Stimulated activated naive CD8-positive, alpha-beta T cell treated with anti-CD3 and anti-CD28 coated beads, Interleukin-15, Interleukin-2, amounts not matched to agents 100 ng/mL and 50 ng/mL, for 24 hours (primary cell): Measurements from ENCODE around the gene ZNF57.
"Not testable (repeated sequence)": the region's sequence is repeated elsewhere in the genome, so short reads cannot be mapped to it uniquely, and the experiment has no call there.

Experiments used
- H3K27ac Mint-ChIP-seq: one replicate; pipeline ENCODE4 v1.8.0; 2021; ENCODE audit warnings: mild to moderate bottlenecking, mixed read lengths
- H3K27me3 Mint-ChIP-seq: one replicate; pipeline ENCODE4 v1.8.0; 2021; ENCODE audit warnings: mixed read lengths
- H3K36me3 Mint-ChIP-seq: one replicate; pipeline ENCODE4 v1.8.0; 2021; ENCODE audit warnings: low read depth, mixed read lengths
- H3K4me1 Mint-ChIP-seq: one replicate; pipeline ENCODE4 v1.8.0; 2021; ENCODE audit warnings: low read depth, mixed read lengths
- H3K4me3 Mint-ChIP-seq: one replicate; pipeline ENCODE4 v1.8.0; 2021; ENCODE audit warnings: mild to moderate bottlenecking, mixed read lengths
- H3K9me3 Mint-ChIP-seq: one replicate; pipeline ENCODE4 v1.8.0; 2021; ENCODE audit warnings: mixed read lengths

ZNF57 gene

GRCh38 chr19:2900296-2901252, at the start of gene ZNF57:
TSS of gene ZNF57 (plus strand) at chr19:2900928. CDS start at chr19:2901046, 118 bp downstream.
- Mint-ChIP-seq H3K36me3 (peaks cover 4% of the 10 kb centered on the region), H3K9me3 (peaks cover 10% of the 10 kb centered on the region), H3K27ac (peak within 1 kb of the TSS; percentile 88), H3K27me3 (no peaks in the 10 kb centered on the region), H3K4me1 (peaks cover 18% of the 10 kb centered on the region), H3K4me3 (peak within 1 kb of the TSS; percentile 96)

GRCh38 chr19:2852598-2852997, 48.1 kb upstream of the ZNF57 start:
- peaks cover 55% of the 10 kb centered on the region for H3K9me3 Mint-ChIP-seq
- H3K36me3 Mint-ChIP-seq, result peaks cover 62% of the 10 kb centered on the region
- H3K27me3 Mint-ChIP-seq, result no peaks in the 10 kb centered on the region
- no peak overlapping the region for H3K27ac Mint-ChIP-seq
- H3K4me3 Mint-ChIP-seq, result no peak overlapping the region
- H3K4me1 Mint-ChIP-seq, result peaks cover 26% of the 10 kb centered on the region

- peaks cover 26% of the 10 kb centered on the region for H3K4me1 Mint-ChIP-seq
- H3K9me3 Mint-ChIP-seq, result peaks cover 55% of the 10 kb centered on the region
- H3K4me3 Mint-ChIP-seq, result no peak overlapping the region
- no peak overlapping the region for H3K27ac Mint-ChIP-seq
- no peaks in the 10 kb centered on the region for H3K27me3 Mint-ChIP-seq
- H3K36me3 Mint-ChIP-seq, result peaks cover 62% of the 10 kb centered on the region
Measured at GRCh38 chr19:2853015-2853606, 47.6 kb upstream of the ZNF57 start.

GRCh38 chr19:2854849-2855248, 45.9 kb upstream of the ZNF57 start:
- Mint-ChIP-seq H3K9me3 (peaks cover 56% of the 10 kb centered on the region), H3K27me3 (no peaks in the 10 kb centered on the region), H3K4me1 (peaks cover 23% of the 10 kb centered on the region), H3K36me3 (peaks cover 60% of the 10 kb centered on the region), H3K27ac (no peak overlapping the region), H3K4me3 (no peak overlapping the region)

- H3K4me3 Mint-ChIP-seq, result no peak overlapping the region
- H3K27me3 Mint-ChIP-seq, result no peaks in the 10 kb centered on the region
- H3K27ac Mint-ChIP-seq, result no peak overlapping the region
- peaks cover 13% of the 10 kb centered on the region for H3K4me1 Mint-ChIP-seq
- peaks cover 42% of the 10 kb centered on the region for H3K36me3 Mint-ChIP-seq
- peaks cover 43% of the 10 kb centered on the region for H3K9me3 Mint-ChIP-seq
Measured at GRCh38 chr19:2856457-2857050, 44.2 kb upstream of the ZNF57 start.

- H3K27ac Mint-ChIP-seq, result no peak overlapping the region
- peaks cover 19% of the 10 kb centered on the region for H3K36me3 Mint-ChIP-seq
- H3K4me1 Mint-ChIP-seq, result peaks cover 13% of the 10 kb centered on the region
- no peak overlapping the region for H3K4me3 Mint-ChIP-seq
- peaks cover 23% of the 10 kb centered on the region for H3K9me3 Mint-ChIP-seq
- H3K27me3 Mint-ChIP-seq, result no peaks in the 10 kb centered on the region
Measured at GRCh38 chr19:2858864-2859263, 41.9 kb upstream of the ZNF57 start.

GRCh38 chr19:2863816-2864215, 36.9 kb upstream of the ZNF57 start:
- Mint-ChIP-seq H3K4me1 (no peaks in the 10 kb centered on the region), H3K27ac (no peak overlapping the region), H3K9me3 (no peaks in the 10 kb centered on the region), H3K27me3 (peaks cover 6% of the 10 kb centered on the region), H3K4me3 (no peak overlapping the region), H3K36me3 (no peaks in the 10 kb centered on the region)

- Mint-ChIP-seq H3K4me3 (no peak overlapping the region), H3K4me1 (no peaks in the 10 kb centered on the region), H3K27me3 (peaks cover 6% of the 10 kb centered on the region), H3K36me3 (no peaks in the 10 kb centered on the region), H3K9me3 (no peaks in the 10 kb centered on the region), H3K27ac (no peak overlapping the region)
Measured at GRCh38 chr19:2865334-2866100, 35.2 kb upstream of the ZNF57 start.

- no peak overlapping the region for H3K27ac Mint-ChIP-seq
- H3K36me3 Mint-ChIP-seq, result no peaks in the 10 kb centered on the region
- no peak overlapping the region for H3K4me3 Mint-ChIP-seq
- H3K9me3 Mint-ChIP-seq, result no peaks in the 10 kb centered on the region
- H3K27me3 Mint-ChIP-seq, result peaks cover 6% of the 10 kb centered on the region
- no peaks in the 10 kb centered on the region for H3K4me1 Mint-ChIP-seq
Measured at GRCh38 chr19:2866495-2867024, 34.2 kb upstream of the ZNF57 start.

GRCh38 chr19:2867025-2867991, 33.4 kb upstream of the ZNF57 start, which contains the start of gene ZNF556:
TSS of gene ZNF556 (plus strand) at chr19:2867335. CDS start at chr19:2867422, 87 bp downstream.
- Mint-ChIP-seq H3K27me3 (peaks cover 6% of the 10 kb centered on the region), H3K36me3 (no peaks in the 10 kb centered on the region), H3K4me3 (no peak within 1 kb of the TSS), H3K27ac (no peak within 1 kb of the TSS), H3K4me1 (no peaks in the 10 kb centered on the region), H3K9me3 (no peaks in the 10 kb centered on the region)

- Mint-ChIP-seq H3K27ac (no peak overlapping the region), H3K36me3 (no peaks in the 10 kb centered on the region), H3K27me3 (peaks cover 6% of the 10 kb centered on the region), H3K4me3 (no peak overlapping the region), H3K4me1 (no peaks in the 10 kb centered on the region), H3K9me3 (no peaks in the 10 kb centered on the region)
Measured at GRCh38 chr19:2869618-2870017, 31.1 kb upstream of the ZNF57 start.

GRCh38 chr19:2872175-2872574, 28.6 kb upstream of the ZNF57 start:
- H3K27me3 Mint-ChIP-seq, H3K9me3 Mint-ChIP-seq, H3K4me3 Mint-ChIP-seq, H3K4me1 Mint-ChIP-seq, H3K36me3 Mint-ChIP-seq, H3K27ac Mint-ChIP-seq: not testable (repeated sequence)

GRCh38 chr19:2877398-2878331, 23.1 kb upstream of the ZNF57 start:
- Mint-ChIP-seq H3K36me3 (peaks cover 10% of the 10 kb centered on the region), H3K9me3 (peaks cover 8% of the 10 kb centered on the region), H3K4me3 (no peak overlapping the region), H3K27me3 (no peaks in the 10 kb centered on the region), H3K27ac (no peak overlapping the region), H3K4me1 (no peaks in the 10 kb centered on the region)
